ENCODE results near the gene SP8.

Gene SP8

GRCh38 chr7:20794676-20795075 lies 8.0 kb upstream of the SP8 start:
- DNase-seq (ENCODE audit: low read depth in 1 of 2, low spot score in 1 of 2): no peak

- DNase-seq (ENCODE audit: low read depth in 1 of 2, low spot score in 1 of 2): no peak
These were observed 7.2 kb upstream of the SP8 start for GRCh38 chr7:20793694-20794394.

GRCh38 chr7:20793248-20793647 lies 6.6 kb upstream of the SP8 start:
- DNase-seq (ENCODE audit: low read depth in 1 of 2, low spot score in 1 of 2): no peak

GRCh38 chr7:20791538-20792434 lies 5.1 kb upstream of the SP8 start:
- no peak for DNase-seq (ENCODE audit: low read depth in 1 of 2, low spot score in 1 of 2)

- DNase-seq (ENCODE audit: low read depth in 1 of 2, low spot score in 1 of 2): no peak
These were observed 3.7 kb upstream of the SP8 start for GRCh38 chr7:20790375-20790774.

- no peak for DNase-seq (ENCODE audit: low read depth in 1 of 2, low spot score in 1 of 2)
These were observed 1.8 kb upstream of the SP8 start for GRCh38 chr7:20788420-20788990.

- DNase-seq (ENCODE audit: low read depth in 1 of 2, low spot score in 1 of 2): no peak
These were observed 1.2 kb upstream of the SP8 start for GRCh38 chr7:20787660-20788419.

- no peak for DNase-seq (ENCODE audit: low read depth in 1 of 2, low spot score in 1 of 2)
These were observed 286 bp downstream of the SP8 start for GRCh38 chr7:20786421-20786778.

GRCh38 chr7:20786049-20786412 lies 655 bp downstream of the SP8 start:
- DNase-seq (ENCODE audit: low read depth in 1 of 2, low spot score in 1 of 2): no peak

GRCh38 chr7:20785157-20786048 lies 1.3 kb downstream of the SP8 start:
- no peak for DNase-seq (ENCODE audit: low read depth in 1 of 2, low spot score in 1 of 2)

GRCh38 chr7:20784388-20785156 lies 2.1 kb downstream of the SP8 start:
- DNase-seq (ENCODE audit: low read depth in 1 of 2, low spot score in 1 of 2): no peak

- no peak for DNase-seq (ENCODE audit: low read depth in 1 of 2, low spot score in 1 of 2)
These were observed 2.8 kb downstream of the SP8 start for GRCh38 chr7:20783700-20784387.

- no peak for DNase-seq (ENCODE audit: low read depth in 1 of 2, low spot score in 1 of 2)
These were observed 3.5 kb downstream of the SP8 start for GRCh38 chr7:20783125-20783699.

- DNase-seq (ENCODE audit: low read depth in 1 of 2, low spot score in 1 of 2): no peak
These were observed 7.6 kb downstream of the SP8 start for GRCh38 chr7:20779041-20779440.

- DNase-seq (ENCODE audit: low read depth in 1 of 2, low spot score in 1 of 2): no peak
These were observed 8.5 kb downstream of the SP8 start for GRCh38 chr7:20778063-20778721.

- DNase-seq (ENCODE audit: low read depth in 1 of 2, low spot score in 1 of 2): no peak
These were observed 9.2 kb downstream of the SP8 start for GRCh38 chr7:20777377-20778062.

GRCh38 chr7:20776942-20777341 lies 9.7 kb downstream of the SP8 start:
- DNase-seq (ENCODE audit: low read depth in 1 of 2, low spot score in 1 of 2): no peak

Data from stimulated activated CD4-positive, alpha-beta T cell treated with anti-CD3 and anti-CD28 coated beads, Interleukin-15, amount 100 ng/mL, for 1 hour (primary cell).